Subcutaneous abdominal adipose tissue (tissue), 5 donors: ENCODE results near the gene SLC17A5.
"Not testable (repeated sequence)": the region's sequence is repeated elsewhere in the genome, so short reads cannot be mapped to it uniquely, and the experiment has no call there.

Experiments
- H3K27ac ChIP-seq: one replicate; pipeline ENCODE4 v1.7.0; 2013; ENCODE audit warnings: low read depth, mild to moderate bottlenecking, inconsistent platforms, low read length, moderate library complexity
- H3K27me3 ChIP-seq, 5 donors: one replicate each; pipeline ENCODE4 v1.7.0; 2013; ENCODE audit warnings: low read length in 5 of 5, inconsistent platforms in 1 of 5; ENCODE audit not compliant: control insufficient read depth in 5 of 5, insufficient read depth in 4 of 5
- H3K36me3 ChIP-seq, 5 donors: one replicate each; pipeline ENCODE4 v1.7.0; 2013; ENCODE audit warnings: low read length in 5 of 5; ENCODE audit not compliant: control insufficient read depth in 5 of 5, insufficient read depth in 5 of 5
- H3K4me1 ChIP-seq, 5 donors: one replicate each; pipeline ENCODE4 v1.7.0; 2013; ENCODE audit warnings: low read length in 5 of 5, mild to moderate bottlenecking in 3 of 5, moderate library complexity in 1 of 5; ENCODE audit not compliant: control insufficient read depth in 5 of 5, insufficient read depth in 5 of 5
- H3K4me3 ChIP-seq, 5 donors: one replicate each; pipeline ENCODE4 v1.7.0; 2013; ENCODE audit warnings: low read length in 5 of 5, low read depth in 1 of 5
- H3K9ac ChIP-seq, 5 donors: one replicate each; pipeline ENCODE4 v1.7.0; 2013; ENCODE audit warnings: low read length in 5 of 5, mild to moderate bottlenecking in 4 of 5, moderate library complexity in 3 of 5
- H3K9me3 ChIP-seq, 5 donors: one replicate each; pipeline ENCODE4 v1.7.0; 2013; ENCODE audit warnings: low read length in 5 of 5; ENCODE audit not compliant: control insufficient read depth in 5 of 5
- donor health status: healthy.
- donor health status: healthy.
- donor health status: healthy.
- donor health status: healthy.
- donor health status: healthy.

The SLC17A5 gene

DNA sequence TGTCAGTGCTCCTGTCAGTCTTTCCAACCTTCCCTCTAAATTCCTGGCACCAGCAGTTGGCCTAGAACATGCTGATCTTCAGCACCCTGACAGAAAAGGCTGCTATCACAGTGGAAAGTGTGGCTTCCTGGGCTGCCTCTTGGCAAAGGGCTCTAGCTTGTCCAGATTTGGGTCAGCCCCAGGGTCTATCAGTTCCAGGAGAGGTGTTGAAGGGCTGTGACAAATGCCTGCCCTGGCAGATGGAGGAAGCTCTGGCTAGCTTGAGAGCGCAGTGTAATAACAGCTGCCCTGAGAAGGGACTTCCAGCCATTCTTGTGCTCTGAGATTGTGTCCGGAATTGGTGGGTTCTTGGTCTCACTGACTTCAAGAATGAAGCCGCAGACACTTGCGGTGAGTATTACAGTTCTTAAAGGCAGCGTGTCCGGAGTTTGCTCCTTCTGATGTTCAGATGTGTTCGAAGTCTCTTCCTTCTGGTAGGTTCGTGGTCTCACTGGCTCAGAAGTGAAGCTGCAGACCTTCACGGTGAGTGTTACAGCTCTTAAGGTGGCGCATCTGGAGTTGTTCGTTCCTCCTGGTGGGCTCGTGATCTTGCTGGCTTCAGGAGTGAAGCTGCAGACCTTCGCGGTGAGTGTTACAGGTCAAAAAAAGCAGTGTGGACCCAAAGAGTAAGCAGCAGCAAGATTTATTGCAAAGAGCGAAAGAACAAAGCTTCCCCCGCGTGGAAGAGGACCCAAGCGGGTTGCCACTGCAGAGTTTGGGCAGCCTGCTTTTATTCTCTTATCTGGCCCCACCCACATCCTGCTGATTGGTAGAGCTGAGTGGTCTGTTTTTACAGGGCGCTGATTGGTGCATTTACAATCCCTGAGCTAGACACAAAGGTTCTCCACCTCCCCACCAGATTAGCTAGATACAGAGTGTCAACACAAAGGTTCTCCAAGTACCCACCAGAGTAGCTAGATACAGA lies 82.3 kb downstream of the SLC17A5 start:
- not testable (repeated sequence) for H3K4me1 ChIP-seq, H3K36me3 ChIP-seq, H3K27ac ChIP-seq, H3K27me3 ChIP-seq, H3K9ac ChIP-seq, H3K4me3 ChIP-seq, H3K9me3 ChIP-seq

DNA sequence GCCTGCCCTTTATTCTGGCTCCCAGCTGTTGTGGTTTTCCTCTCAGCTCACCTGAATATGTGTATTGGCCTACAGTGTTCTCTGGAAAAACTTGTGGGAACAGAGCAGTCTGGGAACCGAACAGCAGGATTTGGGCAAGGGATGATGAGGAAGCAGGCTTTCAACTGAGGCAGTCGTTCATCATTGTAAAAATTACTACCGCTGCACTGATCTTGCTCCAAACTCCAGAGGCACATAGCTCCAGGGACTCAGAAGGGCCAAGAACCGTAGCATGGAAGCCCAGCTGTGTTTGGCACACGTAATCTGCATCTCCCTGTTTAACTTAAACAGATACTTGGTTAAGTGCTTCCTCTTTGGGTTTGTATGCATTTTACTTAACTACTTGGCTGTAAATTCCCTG lies 84.7 kb downstream of the SLC17A5 start:
- Histone ChIP-seq H3K27me3 (no peaks in the 10 kb centered on the region), H3K4me3 (no peak overlapping the region), H3K9ac (no peak overlapping the region), H3K27ac (no peak overlapping the region), H3K36me3 (no peaks in the 10 kb centered on the region), H3K9me3 (no peaks in the 10 kb centered on the region), H3K4me1 (peaks cover 0 to 8% (median 6%) of the 10 kb centered on the region in 5 donors)

DNA sequence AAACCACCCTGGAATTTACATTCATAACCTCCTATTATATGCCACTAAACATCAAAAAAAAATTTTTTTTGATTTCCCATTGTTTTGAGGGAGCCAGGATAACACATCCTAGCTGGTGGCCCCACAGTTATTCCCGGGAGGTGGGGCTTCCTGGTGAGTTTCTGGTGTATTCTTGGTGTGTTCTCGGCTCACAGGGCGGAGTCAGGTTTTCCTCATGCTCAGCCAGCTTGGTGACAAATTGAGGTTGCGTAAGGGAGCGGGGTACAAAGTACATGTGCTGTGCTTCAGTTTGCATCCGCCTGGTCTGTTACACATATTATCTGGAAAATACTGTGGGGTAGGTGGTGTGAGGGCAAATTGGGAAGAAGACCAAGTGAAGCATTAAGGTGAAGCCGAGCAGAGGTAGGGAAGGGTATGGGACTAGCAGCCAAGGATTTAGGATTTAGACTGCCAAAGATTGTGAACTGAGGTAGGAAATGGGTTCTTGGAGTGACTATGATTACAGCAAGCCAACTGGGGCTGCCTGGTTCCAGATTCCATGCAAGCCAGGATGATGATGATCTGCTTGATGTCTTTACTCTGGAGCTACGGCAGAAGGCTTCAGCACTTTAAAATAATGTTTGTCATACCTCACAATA lies 86.7 kb downstream of the SLC17A5 start:
- Histone ChIP-seq H3K9ac (no peak overlapping the region), H3K27ac (peak overlapping the region; percentile 38), H3K36me3 (no peaks in the 10 kb centered on the region), H3K4me3 (peak overlapping the region in 1 of 5 donors; percentile 19), H3K4me1 (peaks cover 0 to 8% (median 6%) of the 10 kb centered on the region in 5 donors), H3K27me3 (no peaks in the 10 kb centered on the region), H3K9me3 (no peaks in the 10 kb centered on the region)

GRCh38 chr6:73566486-73566871 lies 87.3 kb downstream of the SLC17A5 start:
- not testable (repeated sequence) for H3K4me3 ChIP-seq, H3K36me3 ChIP-seq, H3K9ac ChIP-seq, H3K9me3 ChIP-seq, H3K27me3 ChIP-seq, H3K27ac ChIP-seq, H3K4me1 ChIP-seq

- Histone ChIP-seq H3K9ac (no peak overlapping the region), H3K27me3 (no peaks in the 10 kb centered on the region), H3K27ac (no peak overlapping the region), H3K4me1 (peaks cover 0 to 8% (median 6%) of the 10 kb centered on the region in 5 donors), H3K4me3 (no peak overlapping the region), H3K36me3 (no peaks in the 10 kb centered on the region), H3K9me3 (no peaks in the 10 kb centered on the region)
Measured at GRCh38 chr6:73565767-73566485, 87.9 kb downstream of the SLC17A5 start.

DNA sequence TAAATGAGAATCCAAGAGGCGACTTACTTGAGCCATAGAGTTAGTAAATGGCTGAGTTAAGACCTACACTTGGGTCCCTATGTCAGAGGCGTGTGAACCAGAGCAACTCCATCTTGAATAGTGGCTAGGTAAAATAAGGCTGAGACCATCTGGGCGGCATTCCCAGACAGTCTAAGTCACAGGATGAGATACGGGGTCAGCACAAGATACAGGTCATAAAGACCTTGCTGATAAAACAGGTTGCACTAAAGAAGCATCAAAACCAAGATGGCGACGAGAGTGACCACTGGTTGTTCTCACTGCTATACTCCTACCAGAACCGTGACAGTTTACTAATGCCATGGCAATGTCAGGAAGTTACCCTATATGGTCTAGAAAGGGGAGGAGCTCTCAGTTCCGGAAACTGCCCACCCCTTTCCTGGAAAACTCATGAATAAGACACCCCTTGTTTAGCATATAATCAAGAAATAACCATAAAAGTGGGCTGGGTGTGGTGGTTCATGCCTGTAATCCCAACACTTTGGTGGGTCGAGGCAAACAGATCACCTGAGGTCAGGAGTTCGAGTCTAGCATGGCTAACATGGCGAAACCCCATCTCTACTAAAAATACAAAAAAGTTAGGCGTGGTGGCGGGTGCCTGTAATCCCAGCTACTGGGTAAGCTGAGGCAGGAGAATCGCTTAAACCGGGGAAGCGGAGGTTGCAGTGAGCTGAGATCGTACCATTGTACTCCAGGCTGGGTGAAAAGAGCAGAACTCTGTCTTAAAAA lies 89.0 kb downstream of the SLC17A5 start:
- Histone ChIP-seq H3K27ac (no peak overlapping the region), H3K4me1 (peaks cover 0 to 9% (median 6%) of the 10 kb centered on the region in 5 donors), H3K9me3 (no peaks in the 10 kb centered on the region), H3K4me3 (no peak overlapping the region), H3K9ac (no peak overlapping the region), H3K27me3 (no peaks in the 10 kb centered on the region), H3K36me3 (no peaks in the 10 kb centered on the region)

DNA sequence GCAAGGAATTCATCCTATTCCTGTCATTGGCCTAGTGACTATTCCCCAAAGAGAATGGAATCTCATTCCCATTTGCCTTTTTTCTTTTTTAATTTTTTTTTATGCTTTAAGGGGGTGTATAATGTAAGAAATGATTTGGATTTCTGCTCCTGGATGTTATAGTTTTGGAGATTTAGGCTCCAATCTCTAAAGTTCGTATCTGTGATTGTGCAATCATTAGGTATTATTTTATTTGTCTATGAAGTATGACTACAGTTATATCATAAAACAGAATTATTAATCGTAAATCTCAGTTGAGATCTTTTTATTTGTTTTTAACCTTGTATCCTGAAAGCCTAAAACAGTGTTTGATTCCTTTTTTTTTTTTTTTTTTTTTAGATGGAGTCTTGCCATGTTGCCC lies 91.2 kb downstream of the SLC17A5 start:
- Histone ChIP-seq H3K9me3 (no peaks in the 10 kb centered on the region), H3K4me3 (no peak overlapping the region), H3K4me1 (peaks cover 0 to 9% (median 6%) of the 10 kb centered on the region in 5 donors), H3K27me3 (no peaks in the 10 kb centered on the region), H3K9ac (no peak overlapping the region), H3K27ac (no peak overlapping the region), H3K36me3 (no peaks in the 10 kb centered on the region)

GRCh38 chr6:73560853-73561407 lies 92.9 kb downstream of the SLC17A5 start:
- no peaks in the 10 kb centered on the region for H3K9me3 ChIP-seq
- no peaks in the 10 kb centered on the region for H3K27me3 ChIP-seq
- H3K4me1 ChIP-seq, result peaks cover 0 to 3% (median 0%) of the 10 kb centered on the region in 5 donors
- H3K9ac ChIP-seq, result no peak overlapping the region
- no peaks in the 10 kb centered on the region for H3K36me3 ChIP-seq
- H3K4me3 ChIP-seq, result no peak overlapping the region
- no peak overlapping the region for H3K27ac ChIP-seq

DNA sequence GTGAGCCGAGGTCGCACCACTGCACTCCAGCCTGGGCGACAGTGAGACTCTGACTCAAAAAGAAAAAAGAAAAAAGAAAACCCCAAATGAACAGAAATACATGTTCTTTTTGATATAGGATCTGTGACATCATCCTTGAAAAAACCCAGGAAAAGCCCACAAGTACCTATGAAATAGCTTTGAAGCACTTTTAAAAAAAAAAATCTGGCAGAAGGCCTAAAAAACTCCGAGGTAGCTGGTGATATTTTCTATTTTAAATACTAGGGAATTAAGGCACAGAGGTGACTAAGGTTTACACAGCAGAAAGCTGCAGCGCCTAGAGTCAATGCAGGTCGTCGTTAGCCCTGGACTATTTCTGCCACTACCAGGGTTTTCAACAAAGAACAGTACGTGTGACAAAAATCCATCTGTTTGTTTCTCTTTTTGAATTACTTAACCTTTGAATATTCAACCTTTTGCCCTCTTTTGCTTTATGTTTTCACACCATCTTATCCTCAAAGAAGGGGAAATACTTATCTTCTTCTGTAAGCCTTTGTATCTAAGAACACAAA lies 93.5 kb downstream of the SLC17A5 start:
- H3K9me3 ChIP-seq, result no peaks in the 10 kb centered on the region
- H3K27ac ChIP-seq, result no peak overlapping the region
- H3K36me3 ChIP-seq, result no peaks in the 10 kb centered on the region
- peaks cover 0 to 3% (median 0%) of the 10 kb centered on the region in 5 donors for H3K4me1 ChIP-seq
- no peaks in the 10 kb centered on the region for H3K27me3 ChIP-seq
- H3K4me3 ChIP-seq, result no peak overlapping the region
- no peak overlapping the region for H3K9ac ChIP-seq
